GM18502 (cell line): ENCODE data around the gene NDUFV1.
"Not testable (repeated sequence)": the region's sequence is repeated elsewhere in the genome, so short reads cannot be mapped to it uniquely, and the experiment has no call there.

Experiments used
- ATAC-seq: cut with Tn5 transposase; IDR thresholded peaks from one replicate; pipeline ENCODE4 v1.9.1; 2021; ENCODE audit warnings: mild to moderate bottlenecking; ENCODE audit not compliant: unreplicated experiment, poor library complexity

Gene NDUFV1

GRCh38 chr11:67622905-67623304 lies 16.2 kb downstream of the NDUFV1 start:
- ATAC-seq = not testable (repeated sequence)

GRCh38 chr11:67623795-67624194 lies 17.1 kb downstream of the NDUFV1 start:
- not testable (repeated sequence) for ATAC-seq

- ATAC-seq = not testable (repeated sequence)
Measured at GRCh38 chr11:67626131-67626833, 19.5 kb downstream of the NDUFV1 start.

- no peak for ATAC-seq
Measured at GRCh38 chr11:67626970-67627369, 20.2 kb downstream of the NDUFV1 start.

- no peak for ATAC-seq
Measured at GRCh38 chr11:67627441-67627811, 20.7 kb downstream of the NDUFV1 start.

- ATAC-seq = no peak
Measured at GRCh38 chr11:67627812-67628624, 21.3 kb downstream of the NDUFV1 start.

GRCh38 chr11:67628710-67629385 lies 22.1 kb downstream of the NDUFV1 start:
- no peak for ATAC-seq

- ATAC-seq = peak; percentile 53
Measured at GRCh38 chr11:67629386-67630227, 22.9 kb downstream of the NDUFV1 start, which contains the start of gene NUDT8. TSS of gene NUDT8 (minus strand) at chr11:67629937. CDS start at chr11:67629911, 26 bp downstream.

- ATAC-seq = peak; percentile 70
Measured at GRCh38 chr11:67630228-67630942, 23.6 kb downstream of the NDUFV1 start.

GRCh38 chr11:67630943-67631331 lies 24.2 kb downstream of the NDUFV1 start:
- no peak for ATAC-seq

GRCh38 chr11:67631411-67631810 lies 24.7 kb downstream of the NDUFV1 start:
- no peak for ATAC-seq

GRCh38 chr11:67631853-67632174 lies 25.1 kb downstream of the NDUFV1 start:
- ATAC-seq = no peak

GRCh38 chr11:67632175-67632981 lies 25.6 kb downstream of the NDUFV1 start:
- ATAC-seq = no peak

- no peak for ATAC-seq
Measured at GRCh38 chr11:67632982-67633755, 26.4 kb downstream of the NDUFV1 start.

- ATAC-seq = no peak
Measured at GRCh38 chr11:67633758-67634365, 27.1 kb downstream of the NDUFV1 start.

- ATAC-seq = no peak
Measured at GRCh38 chr11:67634366-67635230, 27.9 kb downstream of the NDUFV1 start.

GRCh38 chr11:67635231-67635521 lies 28.4 kb downstream of the NDUFV1 start:
- no peak for ATAC-seq
